Measurements from ENCODE around the gene MAGI1.
"Not testable (repeated sequence)": the region's sequence is repeated elsewhere in the genome, so short reads cannot be mapped to it uniquely, and the experiment has no call there.

The MAGI1 gene

DNA sequence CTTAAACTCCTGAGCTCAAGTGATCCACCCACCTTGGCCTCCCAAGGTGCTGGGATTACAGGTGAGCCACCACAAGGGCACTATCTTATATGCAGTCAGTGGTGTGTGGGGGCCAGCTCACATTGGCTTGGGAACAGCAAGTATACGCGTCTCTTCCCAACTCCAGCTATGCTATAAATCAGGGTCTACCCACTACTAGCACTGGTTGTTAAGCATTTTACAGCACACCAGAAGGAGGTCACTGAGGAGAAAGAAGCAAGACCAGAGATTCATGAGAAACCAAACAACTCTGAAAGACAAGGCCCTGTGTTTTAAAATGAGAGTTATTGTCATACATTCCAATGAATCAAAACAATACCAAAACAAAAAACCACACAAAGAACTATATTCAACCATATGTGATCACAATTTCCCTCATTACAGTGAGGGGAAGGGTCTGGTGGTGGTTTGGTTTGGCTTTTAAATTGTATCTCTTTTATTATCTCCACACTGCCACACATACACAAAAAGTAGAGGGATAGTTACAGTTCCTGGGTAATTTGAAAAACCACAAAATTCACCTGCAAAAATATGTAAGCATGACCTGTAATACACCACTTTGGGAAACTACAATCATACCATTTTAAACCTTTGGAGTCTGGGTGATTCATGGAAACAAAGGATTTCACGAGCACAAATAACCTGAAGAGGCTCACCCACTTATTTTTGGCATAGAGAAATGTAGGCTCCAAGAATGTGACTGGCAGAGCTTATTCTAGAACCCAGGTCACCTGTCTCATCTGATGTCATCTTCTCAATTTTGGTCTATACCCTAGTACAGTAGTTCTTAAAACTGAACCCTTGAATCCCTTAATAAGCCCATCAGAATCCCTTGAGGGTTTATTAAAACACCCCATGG, 5.2 kb downstream of the MAGI1 start:
- TF ChIP-seq FOXA1 (IDR thresholded peaks at IDR 0.05), result no peak
- TF ChIP-seq NFRKB (IDR thresholded peaks at IDR 0.05), result no peak
- no peak for TF ChIP-seq LEF1 (IDR thresholded peaks at IDR 0.05; ENCODE audit: borderline replicate concordance)
- TF ChIP-seq SP1 (IDR thresholded peaks at IDR 0.05), result no peak
- ChIA-PET POLR2A (no interaction called here), CTCF (no interaction called here)
- no peak for DNase-seq (ENCODE audit: extremely low spot score)

DNA sequence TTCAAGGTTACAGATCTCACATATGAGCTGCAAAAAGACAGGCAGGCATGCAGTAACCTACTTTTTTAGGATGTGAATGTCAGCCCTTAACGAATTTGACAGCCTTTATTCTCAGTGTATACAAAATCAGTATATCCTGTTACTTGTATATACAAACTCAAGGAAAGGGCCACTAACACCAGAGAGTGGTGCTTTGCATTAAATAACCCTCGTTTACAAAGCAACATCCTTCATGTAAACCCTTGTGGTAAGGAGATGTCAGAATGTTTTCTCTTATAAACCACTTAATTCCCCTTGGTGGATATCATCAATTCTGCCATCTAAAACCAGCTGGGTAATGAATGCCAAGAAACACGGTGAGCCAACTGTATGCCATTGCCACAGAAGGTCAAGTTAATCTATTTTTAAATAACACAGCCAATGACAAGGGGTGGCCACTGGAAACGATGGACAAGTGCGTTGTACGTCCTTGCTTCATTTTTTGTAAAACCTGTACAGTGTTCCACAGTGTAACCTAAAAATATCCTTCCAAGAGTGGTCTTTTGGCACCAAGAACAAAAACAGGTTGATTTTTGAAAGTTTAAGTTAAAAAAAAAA, 7.5 kb downstream of the MAGI1 start:
- ChIA-PET POLR2A (no interaction called here), CTCF (no interaction called here)
- TF ChIP-seq TARDBP (IDR thresholded peaks at IDR 0.05), result no peak
- no peak for TF ChIP-seq ELF4 (IDR thresholded peaks at IDR 0.05)
- no peak for TF ChIP-seq BHLHE40 (IDR thresholded peaks at IDR 0.05; ENCODE audit: borderline replicate concordance)
- TF ChIP-seq LEF1 (IDR thresholded peaks at IDR 0.05; ENCODE audit: borderline replicate concordance), result no peak
- TF ChIP-seq CTBP1 (IDR thresholded peaks at IDR 0.05; ENCODE audit: borderline replicate concordance), result no peak
- TF ChIP-seq SUZ12 (IDR thresholded peaks at IDR 0.05), result no peak
- no peak for TF ChIP-seq ZNF384 (IDR thresholded peaks at IDR 0.05)
- no peak for TF ChIP-seq FOXM1 (IDR thresholded peaks at IDR 0.05; ENCODE audit: borderline replicate concordance)
- TF ChIP-seq L3MBTL2 (conservative IDR thresholded peaks at IDR 0.05), result no peak
- TF ChIP-seq, protein P1, sequence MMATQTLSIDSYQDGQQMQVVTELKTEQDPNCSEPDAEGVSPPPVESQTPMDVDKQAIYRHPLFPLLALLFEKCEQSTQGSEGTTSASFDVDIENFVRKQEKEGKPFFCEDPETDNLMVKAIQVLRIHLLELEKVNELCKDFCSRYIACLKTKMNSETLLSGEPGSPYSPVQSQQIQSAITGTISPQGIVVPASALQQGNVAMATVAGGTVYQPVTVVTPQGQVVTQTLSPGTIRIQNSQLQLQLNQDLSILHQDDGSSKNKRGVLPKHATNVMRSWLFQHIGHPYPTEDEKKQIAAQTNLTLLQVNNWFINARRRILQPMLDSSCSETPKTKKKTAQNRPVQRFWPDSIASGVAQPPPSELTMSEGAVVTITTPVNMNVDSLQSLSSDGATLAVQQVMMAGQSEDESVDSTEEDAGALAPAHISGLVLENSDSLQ (IDR thresholded peaks at IDR 0.05), result no peak
- no peak for TF ChIP-seq HDGF (IDR thresholded peaks at IDR 0.05; ENCODE audit: borderline replicate concordance)
- TF ChIP-seq NFRKB (IDR thresholded peaks at IDR 0.05), result no peak
- TF ChIP-seq ARNT (IDR thresholded peaks at IDR 0.05), result no peak
- no peak for TF ChIP-seq FOXK2 (IDR thresholded peaks at IDR 0.05)
- no peak for TF ChIP-seq FOXA1 (IDR thresholded peaks at IDR 0.05)
- TF ChIP-seq SP1 (IDR thresholded peaks at IDR 0.05), result no peak
- DNase-seq (ENCODE audit: extremely low spot score), result no peak

DNA sequence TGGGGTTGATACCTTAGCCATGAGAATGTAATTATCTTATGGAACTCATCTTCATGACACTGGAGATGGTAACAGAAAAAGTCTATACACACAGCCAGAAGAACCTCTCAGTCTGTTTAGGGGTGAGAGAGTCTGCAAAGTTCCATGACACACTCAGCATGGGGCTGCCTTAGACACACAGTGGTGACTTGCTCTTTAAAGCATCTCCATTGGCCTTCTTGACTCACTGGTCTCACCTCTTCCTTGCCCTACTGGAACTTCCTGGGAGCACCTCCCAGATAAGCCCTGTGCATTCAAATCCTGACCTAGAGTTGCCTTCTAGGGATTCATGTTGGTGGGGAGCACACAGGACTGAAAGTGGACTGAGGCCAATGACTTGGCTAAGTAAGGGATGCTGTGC, 9.3 kb downstream of the MAGI1 start:
- TF ChIP-seq SUZ12 (IDR thresholded peaks at IDR 0.05) (no peak), ARNT (IDR thresholded peaks at IDR 0.05) (no peak), SP1 (IDR thresholded peaks at IDR 0.05) (no peak), TARDBP (IDR thresholded peaks at IDR 0.05) (no peak), ELF4 (IDR thresholded peaks at IDR 0.05) (no peak), ZNF384 (IDR thresholded peaks at IDR 0.05) (no peak), HDGF (IDR thresholded peaks at IDR 0.05; ENCODE audit: borderline replicate concordance) (no peak), LEF1 (IDR thresholded peaks at IDR 0.05; ENCODE audit: borderline replicate concordance) (no peak), BHLHE40 (IDR thresholded peaks at IDR 0.05; ENCODE audit: borderline replicate concordance) (no peak), CTBP1 (IDR thresholded peaks at IDR 0.05; ENCODE audit: borderline replicate concordance) (no peak), FOXK2 (IDR thresholded peaks at IDR 0.05) (no peak), NFRKB (IDR thresholded peaks at IDR 0.05) (no peak), FOXM1 (IDR thresholded peaks at IDR 0.05; ENCODE audit: borderline replicate concordance) (no peak), FOXA1 (IDR thresholded peaks at IDR 0.05) (no peak), L3MBTL2 (conservative IDR thresholded peaks at IDR 0.05) (no peak)
- TF ChIP-seq, protein P1 (IDR thresholded peaks at IDR 0.05), result no peak
- no peak for DNase-seq (ENCODE audit: extremely low spot score)
- CTCF ChIA-PET, result no interaction called here
- POLR2A ChIA-PET, result no interaction called here

DNA sequence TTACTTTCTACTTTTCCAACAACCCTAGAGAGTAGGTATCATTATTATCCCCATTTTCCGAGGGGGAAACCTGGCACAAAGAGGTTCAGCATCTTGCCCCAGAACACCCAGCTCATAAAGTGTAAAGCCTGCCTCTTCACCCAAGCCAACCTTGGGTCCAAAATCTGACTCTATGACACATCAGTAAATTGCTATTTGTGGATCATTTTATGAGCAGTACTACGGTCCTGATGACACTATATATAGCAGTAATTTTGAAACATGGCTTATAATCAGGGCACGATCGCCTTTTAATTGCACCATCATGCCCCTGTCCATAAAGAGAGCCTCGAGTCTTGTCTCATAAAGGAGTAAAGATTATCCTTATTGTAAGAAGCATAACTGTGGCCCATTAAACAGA, 9.7 kb downstream of the MAGI1 start:
- TF ChIP-seq TARDBP (IDR thresholded peaks at IDR 0.05) (no peak), FOXM1 (IDR thresholded peaks at IDR 0.05; ENCODE audit: borderline replicate concordance) (no peak), FOXA1 (IDR thresholded peaks at IDR 0.05) (no peak), LEF1 (IDR thresholded peaks at IDR 0.05; ENCODE audit: borderline replicate concordance) (no peak), ELF4 (IDR thresholded peaks at IDR 0.05) (no peak), ARNT (IDR thresholded peaks at IDR 0.05) (no peak), HDGF (IDR thresholded peaks at IDR 0.05; ENCODE audit: borderline replicate concordance) (no peak), SUZ12 (IDR thresholded peaks at IDR 0.05) (no peak), BHLHE40 (IDR thresholded peaks at IDR 0.05; ENCODE audit: borderline replicate concordance) (no peak), FOXK2 (IDR thresholded peaks at IDR 0.05) (no peak), ZNF384 (IDR thresholded peaks at IDR 0.05) (no peak), CTBP1 (IDR thresholded peaks at IDR 0.05; ENCODE audit: borderline replicate concordance) (no peak)
- TF ChIP-seq, protein P1 (IDR thresholded peaks at IDR 0.05), result no peak
- DNase-seq (ENCODE audit: extremely low spot score), result no peak
- POLR2A ChIA-PET, result no interaction called here
- CTCF ChIA-PET, result no interaction called here

DNA sequence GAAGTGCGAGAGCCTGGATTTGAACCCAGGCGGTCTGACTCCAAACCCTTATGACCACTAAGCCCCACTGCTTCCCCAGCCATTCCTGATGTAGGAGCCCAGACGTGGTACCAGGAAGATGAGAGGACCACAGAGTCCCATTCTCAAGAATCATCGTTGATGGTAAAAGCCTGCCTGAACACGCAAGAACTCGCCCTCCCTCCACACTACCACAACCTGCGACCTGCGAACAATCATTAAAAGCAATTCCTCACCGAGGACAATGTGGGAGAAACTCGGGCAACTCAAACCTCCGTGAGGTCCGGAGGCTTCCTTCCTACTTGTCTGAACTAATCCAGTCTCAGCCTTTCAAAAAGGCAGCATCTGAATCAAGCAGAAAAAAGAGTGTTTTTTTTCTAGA, 10.3 kb downstream of the MAGI1 start:
- ChIA-PET POLR2A (no interaction called here), CTCF (no interaction called here)
- DNase-seq (ENCODE audit: extremely low spot score), result no peak
- no peak for TF ChIP-seq FOXA1 (IDR thresholded peaks at IDR 0.05)
- no peak for TF ChIP-seq ELF4 (IDR thresholded peaks at IDR 0.05)
- TF ChIP-seq ZNF384 (IDR thresholded peaks at IDR 0.05), result no peak

DNA sequence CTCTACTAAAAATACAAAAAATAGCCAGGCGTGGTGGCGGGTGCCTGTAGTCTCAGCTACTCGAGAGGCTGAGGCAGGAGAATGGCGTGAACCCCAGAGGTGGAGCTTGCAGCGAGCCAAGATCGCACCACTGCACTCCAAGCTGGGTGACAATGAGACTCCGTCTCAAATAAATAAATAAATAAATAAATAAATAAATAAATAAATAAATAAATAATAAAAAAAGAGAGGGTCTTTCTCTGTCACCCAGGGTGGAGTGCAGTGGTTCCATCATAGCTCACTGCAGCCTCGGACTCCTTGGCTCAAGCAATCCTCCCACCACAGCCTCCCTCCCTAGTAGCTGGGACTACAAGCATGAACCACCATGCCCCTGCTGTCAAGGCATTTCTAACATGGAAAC, 11.6 kb downstream of the MAGI1 start:
- DNase-seq (ENCODE audit: extremely low spot score); POLR2A ChIA-PET; CTCF ChIA-PET: not testable (repeated sequence)

All from HEK293T (cell line).